ENCODE data around the gene HS3ST1.

Gene HS3ST1

GRCh38 chr4:11456401-11456800 is 27.7 kb upstream of the HS3ST1 start:
- Histone ChIP-seq H3K9ac (ENCODE audit: low read depth, low read length) (no peak overlapping the region), H3K36me3 (ENCODE audit: insufficient read depth, low read length) (no peaks in the 10 kb centered on the region), H3K4me1 (ENCODE audit: insufficient read depth, low read length) (no peaks in the 10 kb centered on the region), H3K9me3 (ENCODE audit: insufficient read depth, low read depth, low read length) (peaks cover 7% of the 10 kb centered on the region; the same call in 1 of the 2 replicates), H3K27me3 (ENCODE audit: insufficient read depth, low read length) (no peaks in the 10 kb centered on the region), H3K4me3 (ENCODE audit: low read length) (no peak overlapping the region), H3K27ac (ENCODE audit: low read depth, low read length) (no peak overlapping the region)
- 94% methylated on average over 1 of the region's 1 CpG for WGBS

GRCh38 chr4:11455201-11455835 is 26.6 kb upstream of the HS3ST1 start:
- H3K4me3 ChIP-seq (ENCODE audit: low read length): no peak overlapping the region
- H3K36me3 ChIP-seq (ENCODE audit: insufficient read depth, low read length): no peaks in the 10 kb centered on the region
- H3K9me3 ChIP-seq (ENCODE audit: insufficient read depth, low read depth, low read length): peaks cover 7% of the 10 kb centered on the region; the same call in 1 of the 2 replicates
- no peak overlapping the region for H3K9ac ChIP-seq (ENCODE audit: low read depth, low read length)
- H3K27ac ChIP-seq (ENCODE audit: low read depth, low read length): no peak overlapping the region
- WGBS: 88% methylated on average over 5 of the region's 5 CpGs
- H3K27me3 ChIP-seq (ENCODE audit: insufficient read depth, low read length): no peaks in the 10 kb centered on the region
- H3K4me1 ChIP-seq (ENCODE audit: insufficient read depth, low read length): no peaks in the 10 kb centered on the region

GRCh38 chr4:11451716-11452115 is 23.0 kb upstream of the HS3ST1 start:
- Histone ChIP-seq H3K27ac (ENCODE audit: low read depth, low read length) (no peak overlapping the region), H3K27me3 (ENCODE audit: insufficient read depth, low read length) (no peaks in the 10 kb centered on the region), H3K9ac (ENCODE audit: low read depth, low read length) (no peak overlapping the region), H3K9me3 (ENCODE audit: insufficient read depth, low read depth, low read length) (no peaks in the 10 kb centered on the region), H3K4me3 (ENCODE audit: low read length) (no peak overlapping the region), H3K4me1 (ENCODE audit: insufficient read depth, low read length) (no peaks in the 10 kb centered on the region), H3K36me3 (ENCODE audit: insufficient read depth, low read length) (no peaks in the 10 kb centered on the region)
- WGBS: 92% methylated on average over 1 of the region's 1 CpG

DNA sequence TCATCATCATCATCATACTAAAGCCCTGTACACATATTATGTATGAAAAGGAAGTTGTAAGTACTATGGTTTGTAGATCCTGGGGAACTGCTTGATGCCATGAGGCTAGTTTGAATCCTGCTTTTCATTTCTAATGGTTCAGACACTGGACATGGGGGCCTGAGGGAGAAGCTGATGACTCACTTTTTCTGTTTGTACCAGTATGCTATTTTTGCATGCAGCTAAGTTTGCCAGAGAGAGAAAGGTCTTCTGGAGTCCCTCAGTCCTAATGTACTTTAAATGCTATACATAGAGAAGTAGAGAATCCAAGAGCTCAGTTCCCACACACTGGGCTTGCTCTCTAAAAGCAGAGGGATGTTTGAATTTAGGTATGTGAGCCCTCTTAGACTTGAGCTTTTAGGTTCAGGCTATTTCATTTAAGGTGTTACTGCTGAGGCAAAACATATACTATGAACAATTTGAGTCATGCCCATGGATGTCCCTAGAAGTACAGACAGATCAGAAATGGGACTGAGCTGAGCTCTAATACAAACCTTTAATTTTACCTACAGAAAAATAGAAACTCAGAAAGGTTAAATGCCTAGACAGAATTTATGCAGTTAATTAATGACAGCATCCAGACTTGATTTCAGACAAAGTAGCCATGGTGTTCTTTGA is 17.6 kb upstream of the HS3ST1 start:
- Histone ChIP-seq H3K9ac (ENCODE audit: low read depth, low read length) (no peak overlapping the region), H3K9me3 (ENCODE audit: insufficient read depth, low read depth, low read length) (no peaks in the 10 kb centered on the region), H3K4me3 (ENCODE audit: low read length) (no peak overlapping the region), H3K4me1 (ENCODE audit: insufficient read depth, low read length) (no peaks in the 10 kb centered on the region), H3K27me3 (ENCODE audit: insufficient read depth, low read length) (no peaks in the 10 kb centered on the region), H3K27ac (ENCODE audit: low read depth, low read length) (no peak overlapping the region), H3K36me3 (ENCODE audit: insufficient read depth, low read length) (no peaks in the 10 kb centered on the region)

- no peak overlapping the region for H3K9ac ChIP-seq (ENCODE audit: low read depth, low read length)
- peaks cover 4% of the 10 kb centered on the region; the same call in 1 of the 2 replicates for H3K4me1 ChIP-seq (ENCODE audit: insufficient read depth, low read length)
- 100% methylated on average over 1 of the region's 1 CpG for WGBS
Observed at GRCh38 chr4:11441194-11441556, 12.5 kb upstream of the HS3ST1 start.

GRCh38 chr4:11440481-11441193 is 11.9 kb upstream of the HS3ST1 start:
- H3K9ac ChIP-seq (ENCODE audit: low read depth, low read length): no peak overlapping the region
- H3K27ac ChIP-seq (ENCODE audit: low read depth, low read length): no peak overlapping the region
- no peaks in the 10 kb centered on the region for H3K9me3 ChIP-seq (ENCODE audit: insufficient read depth, low read depth, low read length)
- H3K4me1 ChIP-seq (ENCODE audit: insufficient read depth, low read length): peaks cover 4% of the 10 kb centered on the region; the same call in 1 of the 2 replicates
- WGBS: 98% methylated on average over 4 of the region's 4 CpGs
- H3K36me3 ChIP-seq (ENCODE audit: insufficient read depth, low read length): no peaks in the 10 kb centered on the region
- H3K27me3 ChIP-seq (ENCODE audit: insufficient read depth, low read length): no peaks in the 10 kb centered on the region
- no peak overlapping the region for H3K4me3 ChIP-seq (ENCODE audit: low read length)

More at GRCh38 chr4:11441194-11441556, 12.5 kb upstream of the HS3ST1 start:
- Histone ChIP-seq H3K27me3 (ENCODE audit: insufficient read depth, low read length) (no peaks in the 10 kb centered on the region), H3K9me3 (ENCODE audit: insufficient read depth, low read depth, low read length) (no peaks in the 10 kb centered on the region), H3K36me3 (ENCODE audit: insufficient read depth, low read length) (no peaks in the 10 kb centered on the region), H3K27ac (ENCODE audit: low read depth, low read length) (no peak overlapping the region), H3K4me3 (ENCODE audit: low read length) (no peak overlapping the region)

GRCh38 chr4:11439836-11440235 is 11.1 kb upstream of the HS3ST1 start:
- H3K4me1 ChIP-seq (ENCODE audit: insufficient read depth, low read length): peaks cover 4% of the 10 kb centered on the region; the same call in 1 of the 2 replicates
- no peaks in the 10 kb centered on the region for H3K9me3 ChIP-seq (ENCODE audit: insufficient read depth, low read depth, low read length)
- H3K27me3 ChIP-seq (ENCODE audit: insufficient read depth, low read length): no peaks in the 10 kb centered on the region
- H3K36me3 ChIP-seq (ENCODE audit: insufficient read depth, low read length): no peaks in the 10 kb centered on the region
- H3K27ac ChIP-seq (ENCODE audit: low read depth, low read length): no peak overlapping the region
- no peak overlapping the region for H3K4me3 ChIP-seq (ENCODE audit: low read length)
- no peak overlapping the region for H3K9ac ChIP-seq (ENCODE audit: low read depth, low read length)
- 95% methylated on average over 2 of the region's 2 CpGs for WGBS

DNA sequence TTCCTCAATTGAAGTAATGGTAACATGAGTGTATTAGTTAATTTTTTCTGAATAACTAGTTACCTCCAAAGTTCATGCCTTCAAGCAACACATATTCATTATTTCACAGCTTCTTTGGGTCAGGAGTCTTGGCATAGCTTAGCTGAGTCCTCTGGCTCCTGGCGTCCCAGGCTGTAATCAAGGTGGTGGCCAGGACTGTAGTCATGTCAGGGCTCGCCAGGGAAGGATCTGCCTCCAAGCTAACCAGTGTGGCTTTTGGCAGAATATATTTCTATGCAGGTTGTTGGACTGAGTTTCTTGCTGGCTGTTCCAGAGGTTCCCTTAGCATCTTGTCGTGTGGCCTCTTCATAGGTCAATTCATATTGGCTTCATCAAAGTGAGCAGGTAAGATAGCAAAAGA is 10.0 kb upstream of the HS3ST1 start:
- Histone ChIP-seq H3K27ac (ENCODE audit: low read depth, low read length) (no peak overlapping the region), H3K9ac (ENCODE audit: low read depth, low read length) (no peak overlapping the region), H3K9me3 (ENCODE audit: insufficient read depth, low read depth, low read length) (no peaks in the 10 kb centered on the region), H3K27me3 (ENCODE audit: insufficient read depth, low read length) (no peaks in the 10 kb centered on the region), H3K4me1 (ENCODE audit: insufficient read depth, low read length) (peaks cover 4% of the 10 kb centered on the region; the same call in 1 of the 2 replicates), H3K36me3 (ENCODE audit: insufficient read depth, low read length) (no peaks in the 10 kb centered on the region), H3K4me3 (ENCODE audit: low read length) (no peak overlapping the region)
- 94% methylated on average over 3 of the region's 3 CpGs for WGBS

GRCh38 chr4:11436673-11437072 is 8.0 kb upstream of the HS3ST1 start:
- Histone ChIP-seq H3K9ac (ENCODE audit: low read depth, low read length) (no peak overlapping the region), H3K4me1 (ENCODE audit: insufficient read depth, low read length) (peaks cover 4% of the 10 kb centered on the region), H3K4me3 (ENCODE audit: low read length) (no peak overlapping the region), H3K9me3 (ENCODE audit: insufficient read depth, low read depth, low read length) (no peaks in the 10 kb centered on the region), H3K27me3 (ENCODE audit: insufficient read depth, low read length) (peaks cover 3% of the 10 kb centered on the region; the same call in 1 of the 2 replicates), H3K36me3 (ENCODE audit: insufficient read depth, low read length) (no peaks in the 10 kb centered on the region), H3K27ac (ENCODE audit: low read depth, low read length) (no peak overlapping the region)
- WGBS: 24% methylated on average over 4 of the region's 5 CpGs

DNA sequence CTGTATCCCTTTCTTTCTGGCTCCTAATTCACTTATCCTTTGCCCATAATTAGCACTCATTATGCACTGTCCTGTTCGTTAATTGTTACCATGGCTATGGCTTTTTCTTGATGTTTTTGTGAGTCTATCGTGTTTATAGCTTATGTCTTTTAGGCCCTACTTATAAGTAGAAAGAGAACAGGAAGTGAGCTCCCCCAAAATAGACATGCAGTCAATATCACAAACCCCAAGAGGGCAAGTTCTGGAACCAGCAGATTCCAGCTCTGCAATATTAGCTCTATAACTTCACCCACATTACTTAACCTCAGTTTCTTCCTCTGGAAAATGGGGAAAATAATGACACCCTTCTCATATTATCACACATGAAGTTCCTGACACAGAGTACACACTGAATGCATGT is 7.4 kb upstream of the HS3ST1 start:
- no peaks in the 10 kb centered on the region for H3K36me3 ChIP-seq (ENCODE audit: insufficient read depth, low read length)
- no peaks in the 10 kb centered on the region for H3K9me3 ChIP-seq (ENCODE audit: insufficient read depth, low read depth, low read length)
- no peak overlapping the region for H3K27ac ChIP-seq (ENCODE audit: low read depth, low read length)
- peaks cover 4% of the 10 kb centered on the region for H3K4me1 ChIP-seq (ENCODE audit: insufficient read depth, low read length)
- H3K27me3 ChIP-seq (ENCODE audit: insufficient read depth, low read length): peaks cover 8% of the 10 kb centered on the region; the same call in 1 of the 2 replicates
- no peak overlapping the region for H3K4me3 ChIP-seq (ENCODE audit: low read length)
- no CpG with 5 or more reads among the region's 2 CpGs for WGBS
- H3K9ac ChIP-seq (ENCODE audit: low read depth, low read length): no peak overlapping the region

- Histone ChIP-seq H3K9ac (ENCODE audit: low read depth, low read length) (no peak overlapping the region), H3K9me3 (ENCODE audit: insufficient read depth, low read depth, low read length) (no peaks in the 10 kb centered on the region), H3K4me1 (ENCODE audit: insufficient read depth, low read length) (peaks cover 4% of the 10 kb centered on the region), H3K27ac (ENCODE audit: low read depth, low read length) (no peak overlapping the region), H3K27me3 (ENCODE audit: insufficient read depth, low read length) (peaks cover 14% of the 10 kb centered on the region), H3K36me3 (ENCODE audit: insufficient read depth, low read length) (no peaks in the 10 kb centered on the region), H3K4me3 (ENCODE audit: low read length) (no peak overlapping the region)
- WGBS: 100% methylated on average over 1 of the region's 1 CpG
Observed at GRCh38 chr4:11435557-11435956, 6.9 kb upstream of the HS3ST1 start.
